ENCODE data around the gene ZNF629.

ZNF629 gene

GRCh38 chr16:30787613-30788378 lies 791 bp upstream of the ZNF629 start:
- intact Hi-C loops (cut with DNase I), result loop anchor here (1.0 to 2.0 kb wide), 2 partner anchors 18 to 87 kb away; no protein-coding TSS in a partner anchor
- DNase-seq, result peak in 1 of 10 donors; percentile 16

- intact Hi-C loops (cut with DNase I), result loop anchor here (2.0 kb wide), 1 partner anchor 88 kb away; no protein-coding TSS in a partner anchor
- DNase-seq, result peak in 2 of 10 donors; percentile 25 to 75
Observed at GRCh38 chr16:30786115-30786935, 680 bp downstream of the ZNF629 start.

DNA sequence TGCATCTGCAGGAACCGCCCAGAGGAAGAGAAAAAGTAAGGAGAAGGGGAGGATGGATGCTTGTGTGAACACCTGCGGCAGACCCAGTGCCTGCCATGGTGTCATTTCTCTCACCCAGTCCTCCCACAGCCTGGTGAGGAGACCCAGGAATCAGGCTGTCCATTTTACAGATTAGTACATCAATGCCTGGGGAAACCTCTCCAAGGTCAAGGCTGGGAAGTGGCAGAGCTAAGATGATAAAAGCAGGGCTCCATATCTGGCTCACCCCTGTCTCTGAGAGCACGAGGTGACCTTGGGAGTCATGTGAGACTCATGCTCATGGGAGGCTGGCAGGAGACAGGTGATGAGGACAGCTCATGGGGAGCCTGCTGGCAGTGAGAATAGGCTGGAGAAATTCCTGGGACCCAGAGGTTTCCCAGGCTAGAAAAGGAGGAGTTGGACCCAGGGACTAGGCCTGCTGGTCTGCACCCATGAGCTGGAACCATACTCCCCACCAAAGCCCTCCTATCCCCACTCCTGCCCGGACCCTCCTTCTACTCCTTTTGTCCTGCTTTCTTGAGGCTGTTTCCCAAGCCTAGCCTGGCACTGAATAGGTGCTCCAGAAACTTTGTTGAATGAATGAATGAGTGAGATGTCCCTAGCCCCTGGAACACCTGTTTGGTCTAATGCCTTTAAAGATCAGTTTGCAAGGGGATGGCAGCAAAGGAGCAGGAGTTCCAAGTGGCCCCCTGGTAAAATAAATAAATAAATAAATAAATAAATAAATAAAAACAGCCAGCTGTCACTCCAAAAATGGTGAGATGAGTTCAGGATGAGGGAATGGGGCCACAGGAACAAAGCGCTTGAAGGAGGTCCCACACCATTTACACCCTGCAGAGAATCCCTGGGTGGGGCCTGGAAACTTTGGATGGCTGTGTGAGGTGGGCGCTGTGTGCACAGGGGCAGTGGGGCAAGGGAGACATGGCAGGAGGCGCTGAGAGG lies 1.6 kb downstream of the ZNF629 start:
- intact Hi-C loops (cut with DNase I), result loop anchor here (2.0 kb wide), 1 partner anchor 89 kb away; no protein-coding TSS in a partner anchor
- no peak for DNase-seq

DNA sequence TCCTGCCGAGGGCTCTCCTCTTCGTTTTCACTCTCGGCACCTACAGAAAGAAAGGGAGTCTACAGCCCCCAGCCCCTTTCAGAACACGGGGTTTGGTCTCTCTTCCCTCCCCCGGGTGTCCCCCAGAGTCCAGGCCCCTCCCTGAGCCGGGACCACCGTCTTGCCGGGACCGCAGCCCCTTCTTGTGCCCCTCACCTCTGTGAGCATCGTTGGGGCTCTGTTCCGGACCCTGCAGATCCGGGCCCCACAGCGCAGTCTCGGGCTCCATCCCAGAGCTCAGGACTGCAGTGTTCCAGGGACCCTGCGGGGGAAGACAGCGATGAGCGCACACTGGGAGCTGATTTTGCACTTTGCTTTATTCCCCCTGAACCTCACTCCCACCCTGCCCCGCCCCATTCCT lies 2.8 kb downstream of the ZNF629 start:
- intact Hi-C loops (cut with DNase I), result no loop called here
- DNase-seq, result no peak

DNA sequence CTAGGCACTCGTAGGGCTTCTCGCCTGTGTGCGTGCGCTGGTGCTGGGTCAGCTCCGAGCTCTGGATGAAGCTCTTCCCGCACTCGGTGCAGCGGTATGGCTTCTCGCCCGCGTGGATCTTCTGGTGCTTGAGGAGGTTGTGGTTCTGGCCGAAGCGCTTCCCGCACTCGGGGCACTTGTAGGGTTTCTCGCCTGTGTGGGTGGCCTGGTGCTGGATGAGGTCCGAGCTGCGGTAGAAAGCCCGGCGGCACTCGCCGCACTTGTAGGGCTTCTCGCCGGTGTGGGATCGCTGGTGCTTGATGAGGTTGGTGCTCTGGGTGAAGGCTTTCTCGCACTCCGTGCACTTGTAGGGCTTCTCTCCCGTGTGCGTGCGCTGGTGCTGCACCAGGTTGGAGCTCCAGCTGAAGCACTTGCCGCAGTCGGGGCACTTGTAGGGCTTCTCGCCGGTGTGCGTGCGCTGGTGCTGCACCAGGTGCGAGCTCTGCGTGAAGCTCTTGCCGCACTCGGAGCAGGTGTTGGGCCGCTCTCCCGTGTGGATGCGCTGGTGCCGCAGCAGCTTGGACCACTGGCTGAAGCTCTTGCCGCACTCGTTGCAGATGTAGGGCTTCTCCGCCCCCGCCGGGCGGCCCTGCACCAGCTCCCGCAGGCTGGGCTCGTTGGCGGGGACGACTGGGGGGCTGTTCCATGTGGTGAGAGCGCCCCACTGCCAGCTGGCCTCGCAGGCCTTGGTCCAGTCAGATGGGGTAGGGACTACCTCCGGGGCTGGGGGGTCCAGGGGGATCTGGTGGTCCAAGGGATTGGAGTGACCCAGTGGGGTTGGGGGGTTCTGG lies 3.5 kb downstream of the ZNF629 start:
- peak in 1 of 10 donors; percentile 62 for DNase-seq
- intact Hi-C loops (cut with DNase I), result no loop called here

GRCh38 chr16:30782486-30783279 lies 4.3 kb downstream of the ZNF629 start:
- peak in 1 of 10 donors; percentile 45 for DNase-seq
- intact Hi-C loops (cut with DNase I), result no loop called here

GRCh38 chr16:30780549-30780948 lies 6.5 kb downstream of the ZNF629 start:
- intact Hi-C loops (cut with DNase I), result no loop called here
- DNase-seq, result no peak

DNA sequence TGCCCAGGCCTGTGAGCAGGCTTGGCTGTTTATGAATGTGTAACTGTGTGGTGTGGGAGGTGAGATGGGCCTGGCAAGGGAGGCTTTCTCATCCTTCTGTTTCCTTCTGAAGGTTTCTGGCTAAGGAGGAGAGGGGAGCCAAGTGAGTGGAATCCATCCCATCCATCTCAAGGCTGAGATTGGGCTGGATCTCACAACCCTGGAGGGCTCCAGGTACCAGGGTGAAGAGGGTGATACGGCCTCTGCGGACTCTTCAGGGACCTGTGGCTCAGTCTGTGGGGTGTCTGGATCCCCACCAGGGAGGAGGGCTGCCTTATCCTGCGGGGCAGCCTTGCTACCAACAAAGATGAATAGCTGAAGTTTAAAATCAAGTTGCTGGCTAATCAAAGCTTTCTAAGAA lies 7.0 kb downstream of the ZNF629 start:
- intact Hi-C loops (cut with DNase I), result no loop called here
- DNase-seq, result peak in 3 of 10 donors; percentile 28 to 80 (median 38)

GRCh38 chr16:30779596-30779995 lies 7.4 kb downstream of the ZNF629 start:
- peak in 1 of 10 donors; percentile 24 for DNase-seq
- intact Hi-C loops (cut with DNase I), result no loop called here

- intact Hi-C loops (cut with DNase I), result no loop called here
- peak in 1 of 10 donors; percentile 47 for DNase-seq
Observed at GRCh38 chr16:30778549-30779244, 8.3 kb downstream of the ZNF629 start.

- peak in 1 of 10 donors; percentile 27 for DNase-seq
- intact Hi-C loops (cut with DNase I), result no loop called here
Observed at GRCh38 chr16:30777591-30778297, 9.3 kb downstream of the ZNF629 start.

- peak; percentile 78 to 98 (median 88) for DNase-seq
- intact Hi-C loops (cut with DNase I), result no loop called here
Observed at GRCh38 chr16:30775392-30776188, 11.4 kb downstream of the ZNF629 start.

DNA sequence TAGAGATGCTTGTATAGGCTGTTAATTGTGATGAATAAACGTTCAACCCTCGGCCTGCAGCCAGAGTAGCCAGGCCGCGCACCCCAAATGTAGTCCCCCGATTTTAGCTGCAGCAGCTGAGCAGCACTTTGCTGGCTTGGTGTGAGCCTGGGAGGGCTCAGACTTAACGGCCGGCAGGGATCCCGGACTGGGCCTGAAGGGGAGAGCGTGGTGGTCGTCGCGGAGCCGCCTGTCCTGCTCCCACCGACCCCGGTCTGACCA lies 11.9 kb downstream of the ZNF629 start:
- DNase-seq, result no peak
- intact Hi-C loops (cut with DNase I), result no loop called here

- DNase-seq, result peak in 2 of 10 donors; percentile 27 to 71
Observed at GRCh38 chr16:30774367-30775130, 12.5 kb downstream of the ZNF629 start.

DNA sequence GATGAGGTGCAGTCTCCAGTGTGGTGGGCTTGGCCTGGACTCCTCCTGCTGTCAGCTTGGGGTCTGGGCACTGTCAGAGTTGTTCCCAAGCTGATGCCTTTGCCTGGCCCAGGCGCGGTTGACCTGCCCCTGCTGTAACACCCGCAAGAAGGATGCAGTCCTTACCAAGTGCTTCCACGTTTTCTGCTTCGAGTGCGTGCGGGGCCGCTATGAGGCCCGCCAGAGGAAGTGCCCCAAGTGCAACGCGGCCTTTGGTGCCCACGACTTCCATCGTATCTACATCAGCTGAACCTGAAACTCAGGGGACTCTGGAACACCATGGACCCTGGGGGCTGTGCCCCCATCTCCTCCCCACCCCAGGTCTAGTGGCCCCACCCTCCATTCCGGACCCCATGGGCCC lies 13.2 kb downstream of the ZNF629 start:
- DNase-seq, result peak in 1 of 10 donors; percentile 67
- intact Hi-C loops (cut with DNase I), result no loop called here

More at GRCh38 chr16:30774367-30775130, 12.5 kb downstream of the ZNF629 start:
- intact Hi-C loops (cut with DNase I), result no loop called here

DNA sequence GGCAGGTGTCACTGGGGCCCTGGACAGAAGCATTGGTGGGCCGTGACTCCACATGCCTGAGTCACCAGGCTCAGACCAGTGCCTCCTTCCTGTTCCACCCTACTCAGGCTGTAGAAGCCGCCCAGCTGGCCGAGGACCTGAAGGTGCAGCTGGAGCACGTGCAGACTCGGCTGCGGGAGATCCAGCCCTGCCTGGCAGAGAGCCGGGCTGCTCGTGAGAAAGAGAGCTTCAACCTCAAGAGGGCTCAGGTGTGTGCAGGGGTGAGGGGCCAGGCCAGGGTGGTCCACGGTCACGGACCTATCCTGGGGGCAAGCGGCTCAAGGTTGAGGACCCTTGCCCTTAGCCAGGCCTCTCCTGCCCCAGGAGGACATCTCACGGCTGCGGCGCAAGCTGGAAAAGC lies 15.3 kb downstream of the ZNF629 start:
- intact Hi-C loops (cut with DNase I), result no loop called here
- peak in 2 of 10 donors; percentile 55 to 79 for DNase-seq
